BJ (cell line): Measurements from ENCODE around the gene TDP1. TPM values are rescaled to one million over a fixed set of nuclear protein-coding genes. Genes with fewer than 3 reads are reported as not detected.

Experiments used
- CTCF ChIA-PET: fragments of 350-600 bp; formaldehyde crosslinking; extraction: SDS; loops from one replicate; lab custom pipeline; 2021; ENCODE audit warnings: antibody characterized with exemption, inconsistent platforms; lab: Yijun Ruan, JAX
- POLR2A ChIA-PET: fragments of 300-600 bp; sonication (Branson Sonifier 250); formaldehyde crosslinking; extraction: SDS; loops from one replicate; lab custom pipeline; 2021; ENCODE audit warnings: antibody characterized with exemption; lab: Charles Lee
- DNase-seq: peaks from one replicate; pipeline ENCODE4 v3.0.0-alpha.2; 2011; ENCODE audit warnings: low read depth
- H3K27me3 ChIP-seq: 2 replicates; pipeline ENCODE4 v1.6.0; 2011; ENCODE audit warnings: low read length; ENCODE audit not compliant: control insufficient read depth, insufficient read depth
- H3K36me3 ChIP-seq: 2 replicates; pipeline ENCODE4 v1.5.1; 2011; ENCODE audit warnings: low read length; ENCODE audit not compliant: control insufficient read depth, insufficient read depth
- H3K4me3 ChIP-seq: 2 replicates; pipeline ENCODE4 v1.5.1; 2011; ENCODE audit warnings: low read depth, mild to moderate bottlenecking, control low read depth, low read length
- polyA plus RNA-seq: library from polyadenylated mRNA; depleted of rRNA; stranded (reverse); fragments of >200 nt; gene quantifications from 2 replicates; pipeline ENCODE4 v1.2.3, GENCODE V29; 2011
- TF ChIP-seq, protein P1 (sequence below): IDR thresholded peaks from 2 replicates; pipeline ENCODE4 v1.5.1; 2011; ENCODE audit warnings: low read depth, mild to moderate bottlenecking, control low read depth, inconsistent platforms, low read length, moderate library complexity; ENCODE audit not compliant: insufficient read depth

The TDP1 gene
- polyA plus RNA-seq, 1 experiment: 18.8 TPM

DNA sequence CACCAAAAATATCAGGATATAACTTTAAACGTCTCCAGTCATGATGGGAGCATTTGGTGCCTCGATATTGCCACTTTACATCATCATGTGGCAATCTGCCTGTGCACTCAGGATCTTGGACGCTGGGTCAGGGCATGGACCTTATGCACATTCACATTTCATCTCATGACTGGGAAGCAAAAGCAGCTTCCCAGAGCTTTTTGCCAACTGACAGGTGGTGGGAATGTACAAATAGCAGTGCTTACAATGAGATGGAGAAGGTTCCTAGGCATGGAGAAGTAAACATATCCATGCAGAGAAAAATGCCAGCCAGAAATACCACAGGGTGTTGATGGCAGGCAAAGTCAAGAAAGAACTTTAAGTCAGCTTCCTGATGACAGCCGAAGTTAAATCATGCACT lies 31.5 kb upstream of the TDP1 start:
- ChIA-PET POLR2A (no interaction called here), CTCF (interaction anchor here (0.9 kb wide), 2 partner anchors 15 to 898 kb away, joined by 3 read pairs; no protein-coding TSS in a partner anchor)
- no peak for DNase-seq
- H3K4me3 ChIP-seq: no peak overlapping the region
- no peaks in the 10 kb centered on the region for H3K27me3 ChIP-seq
- TF ChIP-seq, protein P1, sequence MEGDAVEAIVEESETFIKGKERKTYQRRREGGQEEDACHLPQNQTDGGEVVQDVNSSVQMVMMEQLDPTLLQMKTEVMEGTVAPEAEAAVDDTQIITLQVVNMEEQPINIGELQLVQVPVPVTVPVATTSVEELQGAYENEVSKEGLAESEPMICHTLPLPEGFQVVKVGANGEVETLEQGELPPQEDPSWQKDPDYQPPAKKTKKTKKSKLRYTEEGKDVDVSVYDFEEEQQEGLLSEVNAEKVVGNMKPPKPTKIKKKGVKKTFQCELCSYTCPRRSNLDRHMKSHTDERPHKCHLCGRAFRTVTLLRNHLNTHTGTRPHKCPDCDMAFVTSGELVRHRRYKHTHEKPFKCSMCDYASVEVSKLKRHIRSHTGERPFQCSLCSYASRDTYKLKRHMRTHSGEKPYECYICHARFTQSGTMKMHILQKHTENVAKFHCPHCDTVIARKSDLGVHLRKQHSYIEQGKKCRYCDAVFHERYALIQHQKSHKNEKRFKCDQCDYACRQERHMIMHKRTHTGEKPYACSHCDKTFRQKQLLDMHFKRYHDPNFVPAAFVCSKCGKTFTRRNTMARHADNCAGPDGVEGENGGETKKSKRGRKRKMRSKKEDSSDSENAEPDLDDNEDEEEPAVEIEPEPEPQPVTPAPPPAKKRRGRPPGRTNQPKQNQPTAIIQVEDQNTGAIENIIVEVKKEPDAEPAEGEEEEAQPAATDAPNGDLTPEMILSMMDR: no peak
- H3K36me3 ChIP-seq: no peaks in the 10 kb centered on the region

GRCh38 chr14:89926694-89927093 lies 29.0 kb upstream of the TDP1 start:
- Histone ChIP-seq H3K36me3 (peaks cover 1% of the 10 kb centered on the region; the same call in 1 of the 2 replicates), H3K4me3 (no peak overlapping the region), H3K27me3 (no peaks in the 10 kb centered on the region)
- TF ChIP-seq, protein P1: no peak
- no peak for DNase-seq
- CTCF ChIA-PET: interaction anchor here (0.7 to 5.7 kb wide), 2 partner anchors 12 to 1583 kb away, joined by 3 to 38 read pairs; no protein-coding TSS in a partner anchor
- POLR2A ChIA-PET: interaction anchor here (0.5 kb wide), 1 partner anchor 29 kb away, joined by 3 read pairs; the partner anchor contains the start of gene TDP1

DNA sequence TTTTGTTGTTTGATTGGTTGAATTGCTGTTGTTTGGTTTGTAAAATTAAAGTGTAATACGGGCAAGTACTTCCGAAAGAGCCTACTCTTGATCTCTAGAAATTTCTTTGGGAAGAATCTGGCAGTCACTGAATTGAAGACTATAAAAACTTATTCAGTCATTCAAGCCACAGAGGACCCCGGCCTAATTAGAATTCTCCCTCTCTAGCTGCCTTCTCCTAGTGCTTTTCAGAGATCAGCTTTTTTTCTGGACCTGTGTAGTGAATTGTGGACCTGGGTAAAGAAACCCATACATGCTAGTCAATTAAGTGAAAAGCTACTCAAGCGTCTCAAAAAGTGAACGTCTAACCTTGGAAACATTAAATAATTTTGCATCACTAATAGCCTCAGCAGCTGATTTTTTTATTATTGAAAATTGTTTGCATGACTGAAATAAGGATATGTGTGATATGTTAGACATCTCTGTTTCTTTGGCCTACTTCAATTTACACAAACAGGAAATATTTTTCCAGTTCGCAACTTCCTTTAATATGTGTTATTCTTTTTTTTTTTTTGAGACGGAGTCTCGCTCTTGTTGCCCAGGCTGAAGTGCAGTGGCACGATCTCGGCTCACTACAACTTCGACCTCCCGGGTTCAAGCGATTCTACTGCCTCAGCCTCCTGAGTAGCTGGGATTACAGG lies 28.4 kb upstream of the TDP1 start:
- Histone ChIP-seq H3K4me3 (no peak overlapping the region), H3K27me3 (no peaks in the 10 kb centered on the region), H3K36me3 (peaks cover 1% of the 10 kb centered on the region; the same call in 1 of the 2 replicates)
- ChIA-PET CTCF (interaction anchor here (0.7 to 5.7 kb wide), 2 partner anchors 11 to 1584 kb away, joined by 3 to 38 read pairs; no protein-coding TSS in a partner anchor), POLR2A (no interaction called here)
- DNase-seq: no peak
- TF ChIP-seq, protein P1: no peak

- DNase-seq: no peak
- TF ChIP-seq, protein P1: no peak
- no peaks in the 10 kb centered on the region for H3K27me3 ChIP-seq
- POLR2A ChIA-PET: no interaction called here
- H3K4me3 ChIP-seq: no peak overlapping the region
- peaks cover 1% of the 10 kb centered on the region; the same call in 1 of the 2 replicates for H3K36me3 ChIP-seq
- CTCF ChIA-PET: interaction anchor here (1.1 to 1.3 kb wide), 2 partner anchors 892 to 906 kb away, joined by 3 to 6 read pairs; no protein-coding TSS in a partner anchor
These were observed 22.7 kb upstream of the TDP1 start for GRCh38 chr14:89933002-89933401.

GRCh38 chr14:89936654-89937185 lies 19.0 kb upstream of the TDP1 start:
- ChIA-PET CTCF (interaction anchor here (0.6 to 3.8 kb wide), 5 partner anchors 8 to 924 kb away, joined by 3 to 38 read pairs (median 4); no protein-coding TSS in a partner anchor), POLR2A (no interaction called here)
- H3K27me3 ChIP-seq: no peaks in the 10 kb centered on the region
- H3K36me3 ChIP-seq: no peaks in the 10 kb centered on the region; the same call in 1 of the 2 replicates
- DNase-seq: no peak
- TF ChIP-seq, protein P1: no peak
- H3K4me3 ChIP-seq: no peak overlapping the region
